Psoas muscle (tissue), 8 donors: Measurements from ENCODE around the gene FXR1. TPM values are rescaled to one million over a fixed set of nuclear protein-coding genes. Genes with fewer than 3 reads are reported as not detected.
A peak's percentile ranks its signal among the peaks of the same experiment; 100 is the strongest.
"Not testable (repeated sequence)": the region's sequence is repeated elsewhere in the genome, so short reads cannot be mapped to it uniquely, and the experiment has no call there.

Experiments
- ATAC-seq, 4 donors: fragments of 200-7000 bp; cut with Tn5 transposase; one replicate each; pipeline ENCODE4 v1.9.1; 2020; ENCODE audit warnings: moderate library complexity in 3 of 4, mild to moderate bottlenecking in 2 of 4
- DNase-seq, 2 donors: peaks; one replicate each; pipeline ENCODE4 v3.0.0-alpha.2; 2020
- H3K27ac ChIP-seq: fragments of 200-600 bp; one replicate; pipeline ENCODE4 v1.8.0; 2022
- H3K27me3 ChIP-seq, 3 donors: fragments of 200-600 bp in 1 of 3; one replicate each; pipeline versions ENCODE4 v1.6.1 to v1.8.0; 2013 to 2022; ENCODE audit warnings: low read length in 2 of 3, mild to moderate bottlenecking in 2 of 3, moderate library complexity in 1 of 3; ENCODE audit not compliant: insufficient read depth in 3 of 3
- H3K36me3 ChIP-seq, 2 donors: fragments of 200-600 bp in 1 of 2; one replicate each; pipeline versions ENCODE4 v1.6.1 to v1.8.0; 2013 to 2022; ENCODE audit warnings: low read depth in 1 of 2, mild to moderate bottlenecking in 1 of 2, moderate library complexity in 1 of 2; ENCODE audit not compliant: insufficient read depth in 1 of 2
- H3K4me1 ChIP-seq: fragments of 200-600 bp; one replicate; pipeline ENCODE4 v1.8.0; 2022
- H3K4me3 ChIP-seq: fragments of 200-600 bp; one replicate; pipeline ENCODE4 v1.8.0; 2022; ENCODE audit warnings: mild to moderate bottlenecking
- H3K9me3 ChIP-seq: fragments of 200-600 bp; one replicate; pipeline ENCODE4 v1.8.0; 2022
- CTCF ChIP-seq: fragments of 200-600 bp; IDR thresholded peaks from one replicate; pipeline ENCODE4 v1.8.0; 2022; ENCODE audit warnings: antibody characterized with exemption
- WGBS, 3 donors: extraction: QIAGEN DNeasy Blood & Tissue Kit; methylation state at CpG; one replicate each; pipeline versions ENCODE4 v1.1.6 to v1.1.7; 2013; 5-methylcytosine and 5-hydroxymethylcytosine counted together
- intact Hi-C, 2 donors: fragments of 100-400 bp; cut with DNase I; formaldehyde crosslinking; loops; one replicate each; pipeline versions ENCODE4 v1.11.0 to v1.14.2; 2022
- long read RNA-seq, 2 donors: library from polyadenylated mRNA; unstranded; transcript quantifications; one replicate each; pipeline ENCODE4 v2.0.0, GENCODE V29; 2021
- polyA plus RNA-seq, 3 donors: library from polyadenylated mRNA; stranded (reverse); fragments of 200-250 nt; gene quantifications; one replicate each; pipeline ENCODE4 v1.2.3, GENCODE V29; 2013
- total RNA-seq, 4 donors: library from RNA; stranded (reverse); fragmentation: NEBNext Ultra II Directional in 2 of 4; extraction: Animal tissue kit (Norgen Biotek cat#: 25700) in 2 of 4; gene quantifications; one replicate each; pipeline versions ENCODE4 v1.2.1 to v1.2.4, GENCODE V29; 2021 to 2023
- donor health status: healthy with polysubstance abuse.
- donor health status: DM: no; HTN: no; CAD: no; lungs with moderate emphysema.
- donor health status: Bipolar disorder and iron deficiency.
- donor health status: healthy.
- donor health status: DM: yes; HTN: yes; CAD: no.
- donor health status: DM: no; HTN: no; CAD: no.
- donor health status: DM: no; HTN: no; CAD: no.
- donor health status: DM: yes; HTN: yes; CAD: no.

Gene FXR1
- total RNA-seq: 100 to 1,000 TPM; 636 to 779 (median 715) TPM
- 100 to 1,000 TPM; 199 to 777 (median 479) TPM for polyA plus RNA-seq
- long read RNA-seq, donor 1, partial matches to known transcripts: 22 of 125 reads
- long read RNA-seq, donor 1, other reads (novel, unspliced or antisense): 100 of 125 reads
- long read RNA-seq, donor 2, partial matches to known transcripts: 25 of 241 reads
- long read RNA-seq, donor 2, other reads (novel, unspliced or antisense): 215 of 241 reads

- intact Hi-C loops: loop anchor here (2.0 to 5.0 kb wide), 5 partner anchors 38 to 105 kb away; partner anchors contain the start of gene DNAJC19 (in 2 of the 2)
- no peaks in the 10 kb centered on the region for H3K27me3 ChIP-seq
- peak within 1 kb of the TSS; percentile 96 for H3K27ac ChIP-seq
- H3K4me3 ChIP-seq: peak within 1 kb of the TSS; percentile 80
- WGBS, 3 donors: 0 to 1% (median 0%) methylated on average over 63 to 68 of the region's 68 CpGs
- H3K9me3 ChIP-seq: no peaks in the 10 kb centered on the region
- TF ChIP-seq CTCF: peak; percentile 83
- ATAC-seq (peak; percentile 93 to 97 (median 94)), DNase-seq (peak; percentile 89 to 94)
- peaks cover 38% of the 10 kb centered on the region for H3K4me1 ChIP-seq
- H3K36me3 ChIP-seq: peaks cover 0 to 7% of the 10 kb centered on the region in 2 donors
Measured at GRCh38 chr3:180912304-180913296, at the start of gene FXR1. FXR1 (plus strand) TSS chr3:180912670; CDS start chr3:180912686, 16 bp downstream.

- no peak for TF ChIP-seq CTCF
- DNase-seq: peak; percentile 49 to 79
- peak overlapping the region; percentile 62 for H3K4me3 ChIP-seq
- peak; percentile 65 to 78 (median 71) for ATAC-seq
- H3K27ac ChIP-seq: peak overlapping the region; percentile 81
- no peaks in the 10 kb centered on the region for H3K27me3 ChIP-seq
- intact Hi-C loops: loop anchor here (5.0 kb wide), 2 partner anchors 42 to 112 kb away; partner anchors contain the start of gene FXR1 (in 1 of the 2)
- 3 to 15% (median 9%) methylated on average over 28 of the region's 28 CpGs for WGBS, 3 donors
- H3K4me1 ChIP-seq: peaks cover 17% of the 10 kb centered on the region
- H3K36me3 ChIP-seq: no peaks in the 10 kb centered on the region
- H3K9me3 ChIP-seq: no peaks in the 10 kb centered on the region
Measured at GRCh38 chr3:180870008-180870699, 42.3 kb upstream of the FXR1 start.

GRCh38 chr3:180871901-180872300 lies 40.6 kb upstream of the FXR1 start:
- DNase-seq: no peak
- Histone ChIP-seq H3K4me3 (peak overlapping the region; percentile 20), H3K27me3 (no peaks in the 10 kb centered on the region), H3K27ac (peak overlapping the region; percentile 81), H3K4me1 (peaks cover 22% of the 10 kb centered on the region), H3K36me3 (no peaks in the 10 kb centered on the region), H3K9me3 (no peaks in the 10 kb centered on the region)
- peak; percentile 73 to 90 (median 86) for ATAC-seq
- TF ChIP-seq CTCF: no peak
- 0 to 7% (median 4%) methylated on average over 3 of the region's 3 CpGs for WGBS, 3 donors
- intact Hi-C loops: loop anchor here (5.0 kb wide), 2 partner anchors 40 to 110 kb away; partner anchors contain the start of gene FXR1 (in 1 of the 2)

- intact Hi-C loops: loop anchor here (5.0 kb wide), 2 partner anchors 40 to 110 kb away; partner anchors contain the start of gene FXR1 (in 1 of the 2)
- ATAC-seq (peak; percentile 16 to 33 (median 27)), DNase-seq (peak in 1 of 2 donors; percentile 59)
- Histone ChIP-seq H3K4me1 (peaks cover 22% of the 10 kb centered on the region), H3K27ac (peak overlapping the region; percentile 81), H3K4me3 (peak overlapping the region; percentile 20)
- H3K27me3 ChIP-seq, H3K9me3 ChIP-seq, H3K36me3 ChIP-seq: not testable (repeated sequence)
- 29 to 59% (median 44%) methylated on average over 9 of the region's 9 CpGs for WGBS, 3 donors
Measured at GRCh38 chr3:180872430-180872829, 40.0 kb upstream of the FXR1 start.
